ENCODE data around the gene CDKN3. TPM values are rescaled to one million over a fixed set of nuclear protein-coding genes. Genes with fewer than 3 reads are reported as not detected.

CDKN3 gene
- total RNA-seq, 1 experiment from 2014 or later, result 62.5 TPM

DNA sequence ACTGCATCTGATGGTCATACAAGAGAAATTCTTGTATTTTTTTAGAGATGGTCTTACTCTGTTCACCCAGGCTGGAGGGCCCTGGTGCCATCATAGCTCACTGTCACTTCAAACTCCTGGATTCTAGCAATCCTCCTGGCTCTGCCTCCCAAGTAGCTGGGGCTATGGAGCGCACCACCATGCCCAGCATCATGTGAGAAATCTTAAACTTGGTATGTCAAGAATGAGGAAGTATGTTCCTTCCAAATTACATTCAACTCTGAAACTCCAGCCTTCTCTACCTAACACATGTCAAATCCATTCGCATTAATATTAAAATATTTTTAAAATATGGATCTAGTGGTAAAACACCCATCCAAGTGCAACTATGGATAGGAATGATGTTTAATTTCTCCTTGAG is 27.5 kb upstream of the CDKN3 start:
- DNase-seq (ENCODE audit: low read depth, low spot score), result no peak
- Histone ChIP-seq H4K20me1 (ENCODE audit: insufficient read depth) (no peaks in the 10 kb centered on the region), H3K79me2 (ENCODE audit: insufficient read depth, low read length) (no peaks in the 10 kb centered on the region), H3K27ac (ENCODE audit: low read depth, low read length) (no peak overlapping the region), H3K9ac (ENCODE audit: low read length) (no peak overlapping the region), H3K4me2 (ENCODE audit: low read length) (no peak overlapping the region), H3K4me1 (ENCODE audit: control insufficient read depth in 1 of 2, insufficient read depth in 2 of 2, low read length in 2 of 2) (peaks cover 0 to 8% of the 10 kb centered on the region in 2 experiments; a peak in 1 of 4 replicates), H3K27me3 (ENCODE audit: insufficient read depth, low read length) (no peaks in the 10 kb centered on the region), H3K9me2 (ENCODE audit: insufficient read depth) (no peaks in the 10 kb centered on the region), H3K4me3 (replicated peaks in 1 of 2; ENCODE audit: low read depth in 1 of 2, low read length in 2 of 2) (no peak overlapping the region), H3K9me3 (ENCODE audit: control insufficient read depth in 1 of 2, insufficient read depth in 1 of 2, low read depth in 1 of 2, low read length in 2 of 2) (no peaks in the 10 kb centered on the region), H3K36me3 (ENCODE audit: control insufficient read depth in 1 of 2, insufficient read depth in 2 of 2, low read length in 2 of 2) (no peaks in the 10 kb centered on the region), H2AFZ (ENCODE audit: low read depth, low read length, poor library complexity, severe bottlenecking) (no peak overlapping the region)
- CTCF ChIA-PET, result no interaction called here
- intact Hi-C loops (cut with micrococcal nuclease), result no loop called here
- BruUV-seq (replicated peaks), result no TSS peak
- POLR2A ChIA-PET, result no interaction called here
- no peak for ATAC-seq
- RAD21 ChIA-PET (ENCODE audit: low non-redundant PET in 1 of 2, low total read pairs in 2 of 2, uncharacterized antibody in 2 of 2, unreplicated experiment in 2 of 2), result no interaction called here
- TF ChIP-seq, protein P1, sequence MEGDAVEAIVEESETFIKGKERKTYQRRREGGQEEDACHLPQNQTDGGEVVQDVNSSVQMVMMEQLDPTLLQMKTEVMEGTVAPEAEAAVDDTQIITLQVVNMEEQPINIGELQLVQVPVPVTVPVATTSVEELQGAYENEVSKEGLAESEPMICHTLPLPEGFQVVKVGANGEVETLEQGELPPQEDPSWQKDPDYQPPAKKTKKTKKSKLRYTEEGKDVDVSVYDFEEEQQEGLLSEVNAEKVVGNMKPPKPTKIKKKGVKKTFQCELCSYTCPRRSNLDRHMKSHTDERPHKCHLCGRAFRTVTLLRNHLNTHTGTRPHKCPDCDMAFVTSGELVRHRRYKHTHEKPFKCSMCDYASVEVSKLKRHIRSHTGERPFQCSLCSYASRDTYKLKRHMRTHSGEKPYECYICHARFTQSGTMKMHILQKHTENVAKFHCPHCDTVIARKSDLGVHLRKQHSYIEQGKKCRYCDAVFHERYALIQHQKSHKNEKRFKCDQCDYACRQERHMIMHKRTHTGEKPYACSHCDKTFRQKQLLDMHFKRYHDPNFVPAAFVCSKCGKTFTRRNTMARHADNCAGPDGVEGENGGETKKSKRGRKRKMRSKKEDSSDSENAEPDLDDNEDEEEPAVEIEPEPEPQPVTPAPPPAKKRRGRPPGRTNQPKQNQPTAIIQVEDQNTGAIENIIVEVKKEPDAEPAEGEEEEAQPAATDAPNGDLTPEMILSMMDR (IDR thresholded peaks at IDR 0.05 in 2 of 3, conservative IDR thresholded peaks at IDR 0.05 in 1 of 3; ENCODE audit: borderline replicate concordance in 1 of 3, insufficient read depth in 1 of 3, low read depth in 2 of 3, low read length in 2 of 3), result no peak
- TF ChIP-seq, protein P2, sequence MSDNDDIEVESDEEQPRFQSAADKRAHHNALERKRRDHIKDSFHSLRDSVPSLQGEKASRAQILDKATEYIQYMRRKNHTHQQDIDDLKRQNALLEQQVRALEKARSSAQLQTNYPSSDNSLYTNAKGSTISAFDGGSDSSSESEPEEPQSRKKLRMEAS (IDR thresholded peaks at IDR 0.05), result no peak
- TF ChIP-seq POLR2A (IDR thresholded peaks at IDR 0.05; ENCODE audit: borderline replicate concordance, extremely low read depth, insufficient read depth, insufficient read length) (no peak), SIN3A (IDR thresholded peaks at IDR 0.05; ENCODE audit: low read depth) (no peak), RAD21 (IDR thresholded peaks at IDR 0.05; ENCODE audit: low read depth) (no peak), EZH2 (IDR thresholded peaks at IDR 0.05) (no peak), ELF1 (IDR thresholded peaks at IDR 0.05; ENCODE audit: borderline replicate concordance, low read depth) (no peak), SP1 (IDR thresholded peaks at IDR 0.05; ENCODE audit: low read depth) (no peak), TCF7L2 (IDR thresholded peaks at IDR 0.05; ENCODE audit: borderline replicate concordance, extremely low read depth, insufficient read depth, insufficient read length) (no peak), ZFX (IDR thresholded peaks at IDR 0.05) (no peak), YY1 (IDR thresholded peaks at IDR 0.05; ENCODE audit: extremely low read depth, insufficient replicate concordance, low read depth, low read length) (no peak), EZH2phosphoT487 (IDR thresholded peaks at IDR 0.05; ENCODE audit: borderline replicate concordance) (no peak), SRF (IDR thresholded peaks at IDR 0.05; ENCODE audit: low read depth) (no peak), CEBPB (IDR thresholded peaks at IDR 0.05; ENCODE audit: low read depth) (no peak)
- TF ChIP-seq, protein P3, sequence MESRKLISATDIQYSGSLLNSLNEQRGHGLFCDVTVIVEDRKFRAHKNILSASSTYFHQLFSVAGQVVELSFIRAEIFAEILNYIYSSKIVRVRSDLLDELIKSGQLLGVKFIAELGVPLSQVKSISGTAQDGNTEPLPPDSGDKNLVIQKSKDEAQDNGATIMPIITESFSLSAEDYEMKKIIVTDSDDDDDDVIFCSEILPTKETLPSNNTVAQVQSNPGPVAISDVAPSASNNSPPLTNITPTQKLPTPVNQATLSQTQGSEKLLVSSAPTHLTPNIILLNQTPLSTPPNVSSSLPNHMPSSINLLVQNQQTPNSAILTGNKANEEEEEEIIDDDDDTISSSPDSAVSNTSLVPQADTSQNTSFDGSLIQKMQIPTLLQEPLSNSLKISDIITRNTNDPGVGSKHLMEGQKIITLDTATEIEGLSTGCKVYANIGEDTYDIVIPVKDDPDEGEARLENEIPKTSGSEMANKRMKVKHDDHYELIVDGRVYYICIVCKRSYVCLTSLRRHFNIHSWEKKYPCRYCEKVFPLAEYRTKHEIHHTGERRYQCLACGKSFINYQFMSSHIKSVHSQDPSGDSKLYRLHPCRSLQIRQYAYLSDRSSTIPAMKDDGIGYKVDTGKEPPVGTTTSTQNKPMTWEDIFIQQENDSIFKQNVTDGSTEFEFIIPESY (IDR thresholded peaks at IDR 0.05; ENCODE audit: extremely low read depth, insufficient replicate concordance, low read length), result no peak
- TF ChIP-seq, protein P4, sequence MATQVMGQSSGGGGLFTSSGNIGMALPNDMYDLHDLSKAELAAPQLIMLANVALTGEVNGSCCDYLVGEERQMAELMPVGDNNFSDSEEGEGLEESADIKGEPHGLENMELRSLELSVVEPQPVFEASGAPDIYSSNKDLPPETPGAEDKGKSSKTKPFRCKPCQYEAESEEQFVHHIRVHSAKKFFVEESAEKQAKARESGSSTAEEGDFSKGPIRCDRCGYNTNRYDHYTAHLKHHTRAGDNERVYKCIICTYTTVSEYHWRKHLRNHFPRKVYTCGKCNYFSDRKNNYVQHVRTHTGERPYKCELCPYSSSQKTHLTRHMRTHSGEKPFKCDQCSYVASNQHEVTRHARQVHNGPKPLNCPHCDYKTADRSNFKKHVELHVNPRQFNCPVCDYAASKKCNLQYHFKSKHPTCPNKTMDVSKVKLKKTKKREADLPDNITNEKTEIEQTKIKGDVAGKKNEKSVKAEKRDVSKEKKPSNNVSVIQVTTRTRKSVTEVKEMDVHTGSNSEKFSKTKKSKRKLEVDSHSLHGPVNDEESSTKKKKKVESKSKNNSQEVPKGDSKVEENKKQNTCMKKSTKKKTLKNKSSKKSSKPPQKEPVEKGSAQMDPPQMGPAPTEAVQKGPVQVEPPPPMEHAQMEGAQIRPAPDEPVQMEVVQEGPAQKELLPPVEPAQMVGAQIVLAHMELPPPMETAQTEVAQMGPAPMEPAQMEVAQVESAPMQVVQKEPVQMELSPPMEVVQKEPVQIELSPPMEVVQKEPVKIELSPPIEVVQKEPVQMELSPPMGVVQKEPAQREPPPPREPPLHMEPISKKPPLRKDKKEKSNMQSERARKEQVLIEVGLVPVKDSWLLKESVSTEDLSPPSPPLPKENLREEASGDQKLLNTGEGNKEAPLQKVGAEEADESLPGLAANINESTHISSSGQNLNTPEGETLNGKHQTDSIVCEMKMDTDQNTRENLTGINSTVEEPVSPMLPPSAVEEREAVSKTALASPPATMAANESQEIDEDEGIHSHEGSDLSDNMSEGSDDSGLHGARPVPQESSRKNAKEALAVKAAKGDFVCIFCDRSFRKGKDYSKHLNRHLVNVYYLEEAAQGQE (IDR thresholded peaks at IDR 0.05; ENCODE audit: low read depth), result no peak
- TF ChIP-seq, protein P5, sequence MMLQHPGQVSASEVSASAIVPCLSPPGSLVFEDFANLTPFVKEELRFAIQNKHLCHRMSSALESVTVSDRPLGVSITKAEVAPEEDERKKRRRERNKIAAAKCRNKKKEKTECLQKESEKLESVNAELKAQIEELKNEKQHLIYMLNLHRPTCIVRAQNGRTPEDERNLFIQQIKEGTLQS (IDR thresholded peaks at IDR 0.05), result no peak
